ENCODE results near the gene EPG5.

Gene EPG5

GRCh38 chr18:45874491-45875184, 92.5 kb downstream of the EPG5 start:
- no peak overlapping the region for H3K4me3 ChIP-seq (ENCODE audit: low read depth, low read length)
- no peak for DNase-seq (ENCODE audit: low read depth)

GRCh38 chr18:45871431-45872084, 95.6 kb downstream of the EPG5 start:
- TF ChIP-seq CTCF (IDR thresholded peaks at IDR 0.05; ENCODE audit: control insufficient read depth, extremely low read depth, insufficient read depth): no peak
- DNase-seq (ENCODE audit: low read depth): no peak
- no peak overlapping the region for H3K4me3 ChIP-seq (ENCODE audit: low read depth, low read length)

More at GRCh38 chr18:45874491-45875184, 92.5 kb downstream of the EPG5 start:
- no peak for TF ChIP-seq CTCF (IDR thresholded peaks at IDR 0.05; ENCODE audit: control insufficient read depth, extremely low read depth, insufficient read depth)

- H3K4me3 ChIP-seq (ENCODE audit: low read depth, low read length): no peak overlapping the region
These were observed 96.7 kb downstream of the EPG5 start for GRCh38 chr18:45870419-45870818.

GRCh38 chr18:45865466-45865865, 101.7 kb downstream of the EPG5 start:
- no peak for DNase-seq (ENCODE audit: low read depth)
- no peak for TF ChIP-seq CTCF (IDR thresholded peaks at IDR 0.05; ENCODE audit: control insufficient read depth, extremely low read depth, insufficient read depth)
- H3K4me3 ChIP-seq (ENCODE audit: low read depth, low read length): no peak overlapping the region

More at GRCh38 chr18:45870419-45870818, 96.7 kb downstream of the EPG5 start:
- no peak for DNase-seq (ENCODE audit: low read depth)
- no peak for TF ChIP-seq CTCF (IDR thresholded peaks at IDR 0.05; ENCODE audit: control insufficient read depth, extremely low read depth, insufficient read depth)

GRCh38 chr18:45864081-45864480, 103.0 kb downstream of the EPG5 start:
- no peak for TF ChIP-seq CTCF (IDR thresholded peaks at IDR 0.05; ENCODE audit: control insufficient read depth, extremely low read depth, insufficient read depth)
- H3K4me3 ChIP-seq (ENCODE audit: low read depth, low read length): no peak overlapping the region
- DNase-seq (ENCODE audit: low read depth): no peak

GRCh38 chr18:45863469-45863868, 103.7 kb downstream of the EPG5 start:
- H3K4me3 ChIP-seq (ENCODE audit: low read depth, low read length): no peak overlapping the region
- no peak for TF ChIP-seq CTCF (IDR thresholded peaks at IDR 0.05; ENCODE audit: control insufficient read depth, extremely low read depth, insufficient read depth)
- DNase-seq (ENCODE audit: low read depth): no peak
